GM21723 (cell line): ENCODE results near the gene BTN3A1.

Source experiments
- ATAC-seq: cut with Tn5 transposase; IDR thresholded peaks from one replicate; pipeline ENCODE4 v1.9.1; 2021; ENCODE audit warnings: mild to moderate bottlenecking, moderate library complexity; ENCODE audit not compliant: unreplicated experiment

BTN3A1 gene

DNA sequence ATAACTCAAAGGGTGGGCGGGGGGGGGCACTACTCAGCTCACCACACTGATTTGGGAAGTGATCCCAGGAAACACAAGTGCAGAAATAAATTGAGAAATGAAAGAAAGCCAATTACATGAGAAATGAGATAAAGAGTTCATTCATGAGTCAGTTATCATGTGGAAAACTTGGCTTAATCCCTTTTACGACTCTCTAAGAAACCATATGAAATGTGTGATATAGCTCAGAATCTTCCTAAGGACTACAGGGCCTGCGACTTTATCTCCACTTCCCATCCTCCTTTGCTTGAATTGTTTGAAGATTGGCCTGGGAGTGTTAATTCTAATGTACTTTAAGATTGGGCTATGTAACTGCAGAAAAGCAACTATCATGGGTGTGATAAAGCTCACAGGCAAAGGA, 22.8 kb upstream of the BTN3A1 start:
- ATAC-seq, result no peak

DNA sequence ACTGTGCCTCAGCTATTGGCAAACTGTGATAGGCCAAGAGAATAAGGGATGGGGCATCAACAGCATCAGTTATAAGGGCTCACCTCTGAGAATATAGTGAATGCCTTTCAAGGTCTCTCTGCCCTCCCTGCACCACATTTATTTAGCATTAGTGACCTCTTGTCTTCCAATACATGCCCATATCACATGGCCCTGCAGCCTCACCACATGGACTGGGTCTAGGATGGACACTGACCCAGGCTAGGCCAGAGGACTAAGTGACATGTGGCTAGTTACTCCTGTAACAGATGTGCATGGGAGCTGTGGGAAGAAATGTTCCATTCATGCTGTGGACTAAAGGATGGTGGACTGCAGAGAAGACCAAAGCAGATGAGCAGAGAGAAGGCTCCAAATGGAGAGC, 22.3 kb upstream of the BTN3A1 start:
- ATAC-seq, result no peak

DNA sequence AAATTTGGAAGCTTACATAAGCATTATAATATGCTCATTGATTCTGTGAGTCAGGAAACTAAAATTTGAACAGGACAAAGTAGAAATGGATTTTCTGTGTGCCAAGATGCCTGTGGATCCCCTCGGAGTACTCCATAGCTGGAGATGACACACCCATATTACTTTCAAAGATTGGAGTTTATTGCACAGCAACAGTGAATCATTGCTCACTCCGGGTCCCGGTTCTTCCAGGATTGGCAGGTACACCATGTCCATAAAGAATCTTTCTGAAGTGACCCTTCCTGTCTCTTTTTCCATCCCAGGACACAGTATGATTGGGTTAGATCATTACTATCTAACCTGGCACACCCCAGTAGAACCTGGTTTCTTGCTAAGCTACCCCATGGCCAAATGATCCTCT, 21.8 kb upstream of the BTN3A1 start:
- no peak for ATAC-seq

DNA sequence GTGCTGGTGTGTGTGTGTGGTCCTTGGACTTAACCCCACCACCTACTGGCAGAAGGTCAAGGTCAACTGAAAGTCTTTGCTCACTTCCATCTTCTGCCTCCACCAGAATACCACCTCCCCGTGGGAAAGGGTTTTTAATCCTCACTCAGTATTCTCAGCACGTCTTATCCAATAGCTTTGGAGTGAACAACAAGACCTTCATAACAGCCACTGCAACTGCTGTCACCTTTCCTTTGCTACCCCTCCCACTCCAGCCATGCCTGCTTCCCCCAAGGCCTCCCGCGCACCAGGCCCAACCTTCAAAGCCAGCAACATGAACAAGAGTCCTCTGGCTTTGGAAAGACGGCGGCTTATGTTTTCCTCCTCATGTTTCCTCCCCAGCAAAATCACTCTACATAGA, 20.0 kb upstream of the BTN3A1 start:
- no peak for ATAC-seq

DNA sequence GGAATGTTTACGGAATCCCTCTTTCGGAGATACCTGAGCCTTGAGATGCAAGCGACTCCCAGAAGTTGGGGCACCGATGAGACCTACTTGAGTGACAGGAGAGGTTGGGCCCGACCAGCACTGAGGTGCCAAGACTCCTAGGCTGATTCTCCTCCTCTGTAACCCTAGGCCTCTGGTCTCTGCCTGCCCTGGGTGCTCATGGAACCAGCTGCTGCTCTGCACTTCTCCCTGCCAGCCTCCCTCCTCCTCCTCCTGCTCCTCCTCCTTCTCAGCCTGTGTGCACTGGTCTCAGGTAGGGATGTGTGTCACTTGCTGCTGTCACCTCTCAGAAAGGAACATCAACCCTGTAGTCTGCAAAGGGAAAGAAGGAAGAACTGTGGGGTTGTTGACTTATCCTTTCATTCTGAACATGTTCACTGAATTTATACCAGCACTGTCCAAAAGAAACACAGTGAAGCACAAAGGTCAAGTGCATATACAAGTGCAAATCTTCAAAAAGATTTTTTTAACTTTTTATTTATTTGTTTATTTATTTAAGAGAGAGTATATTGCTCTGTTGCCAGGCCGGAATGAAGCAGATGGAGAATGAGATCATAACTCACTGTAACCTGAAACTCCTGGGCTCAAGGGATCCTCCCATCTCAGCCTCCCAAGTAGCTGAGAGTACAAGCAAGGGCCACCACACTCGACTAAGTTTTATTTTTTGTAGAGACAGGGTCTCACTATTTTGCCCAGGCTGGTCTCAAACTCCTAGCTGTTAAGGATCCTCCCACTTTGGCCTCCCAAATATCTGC, 18.3 kb upstream of the BTN3A1 start:
- peak; percentile 32 for ATAC-seq

DNA sequence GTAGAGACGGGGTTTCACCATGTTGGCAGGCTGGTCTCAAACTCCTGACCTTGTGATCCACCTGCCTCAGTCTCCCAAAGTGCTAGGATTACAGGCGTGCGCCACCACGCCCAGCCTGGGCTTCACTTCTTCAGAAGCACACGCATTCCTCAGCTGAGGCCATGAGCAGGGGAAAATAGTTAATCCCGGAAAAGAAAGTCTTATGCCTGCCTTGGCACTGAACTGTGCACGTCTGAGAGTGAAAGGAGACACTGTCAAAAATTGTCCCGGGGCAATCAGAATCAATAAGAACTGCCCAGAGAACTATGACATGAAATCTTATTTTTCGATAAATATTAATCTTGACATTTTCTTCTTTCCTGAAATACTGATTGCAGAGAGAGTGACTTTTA, 16.3 kb upstream of the BTN3A1 start:
- ATAC-seq, result no peak

DNA sequence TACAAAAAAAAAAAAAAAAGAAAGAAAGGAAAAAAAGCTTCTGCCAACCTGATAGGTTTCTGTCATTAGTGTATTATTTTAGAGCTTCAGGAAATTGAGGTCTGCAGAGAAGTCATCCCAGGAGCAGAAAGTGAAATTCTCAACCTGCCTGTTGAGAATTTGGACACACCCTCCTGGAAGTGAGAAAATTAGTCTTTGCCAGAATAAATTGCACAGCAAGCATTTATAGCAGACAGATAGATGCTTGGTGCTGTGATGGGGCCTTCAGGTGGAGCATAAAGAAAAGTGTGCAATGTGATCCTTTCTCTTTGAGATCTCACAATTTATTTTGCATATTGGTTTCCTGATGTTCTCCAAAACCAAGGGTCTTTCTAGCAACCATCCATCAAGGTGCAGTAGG, 14.5 kb upstream of the BTN3A1 start:
- no peak for ATAC-seq

DNA sequence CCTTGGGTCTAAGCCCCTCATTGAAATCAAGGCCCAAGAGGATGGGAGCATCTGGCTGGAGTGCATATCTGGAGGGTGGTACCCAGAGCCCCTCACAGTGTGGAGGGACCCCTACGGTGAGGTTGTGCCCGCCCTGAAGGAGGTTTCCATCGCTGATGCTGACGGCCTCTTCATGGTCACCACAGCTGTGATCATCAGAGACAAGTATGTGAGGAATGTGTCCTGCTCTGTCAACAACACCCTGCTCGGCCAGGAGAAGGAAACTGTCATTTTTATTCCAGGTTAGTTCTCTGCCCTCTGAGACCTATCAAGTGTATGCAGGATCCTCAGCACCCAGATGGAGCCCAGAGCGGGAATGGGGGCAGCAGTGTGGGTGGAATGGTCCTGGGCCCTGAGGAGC, 14.1 kb upstream of the BTN3A1 start:
- no peak for ATAC-seq

DNA sequence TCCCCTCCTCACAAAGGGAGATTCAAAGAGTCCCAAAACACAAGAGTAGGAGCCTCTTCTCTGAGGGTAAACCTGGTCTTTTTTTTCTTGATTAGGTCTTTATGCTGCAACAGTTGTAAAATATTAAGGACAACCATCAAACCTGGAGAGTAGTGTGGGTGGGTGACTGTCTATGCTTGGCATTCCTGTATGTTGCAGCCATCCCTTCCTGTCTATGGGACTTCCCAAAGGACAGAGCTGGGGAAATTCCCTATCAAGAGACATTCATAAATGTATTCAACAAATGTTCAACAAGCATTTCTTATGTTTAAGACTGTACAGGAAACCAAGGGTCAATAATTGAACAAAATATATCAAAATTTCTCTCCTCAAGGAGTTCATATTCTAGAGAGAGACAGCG, 13.6 kb upstream of the BTN3A1 start:
- ATAC-seq, result no peak

DNA sequence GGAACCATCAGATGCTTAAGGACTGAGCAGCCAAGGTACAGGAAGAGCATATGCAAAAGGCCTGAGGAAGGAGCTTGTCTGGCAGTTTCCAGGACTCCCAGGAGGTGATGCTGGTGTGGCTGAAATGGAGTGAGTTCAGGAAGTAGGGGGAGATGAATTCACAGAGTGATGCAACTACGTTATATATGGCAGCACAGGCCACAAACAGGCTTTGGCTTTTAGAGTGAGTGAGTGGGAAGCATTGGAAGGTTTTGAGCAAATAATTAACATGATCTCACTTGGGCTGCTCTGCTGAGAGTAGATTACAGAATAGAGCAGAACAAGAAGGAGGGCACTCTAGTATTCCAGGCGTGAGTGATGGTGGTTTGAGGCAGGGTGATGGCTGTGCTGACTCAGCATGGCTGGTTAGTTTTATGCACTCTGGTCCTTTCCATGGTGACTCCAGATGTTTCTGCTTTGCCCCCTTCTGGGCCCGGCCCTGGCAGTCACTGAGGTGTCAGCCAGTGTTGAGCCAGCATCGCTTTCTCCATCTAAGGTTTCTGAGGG, 12.7 kb upstream of the BTN3A1 start:
- no peak for ATAC-seq

DNA sequence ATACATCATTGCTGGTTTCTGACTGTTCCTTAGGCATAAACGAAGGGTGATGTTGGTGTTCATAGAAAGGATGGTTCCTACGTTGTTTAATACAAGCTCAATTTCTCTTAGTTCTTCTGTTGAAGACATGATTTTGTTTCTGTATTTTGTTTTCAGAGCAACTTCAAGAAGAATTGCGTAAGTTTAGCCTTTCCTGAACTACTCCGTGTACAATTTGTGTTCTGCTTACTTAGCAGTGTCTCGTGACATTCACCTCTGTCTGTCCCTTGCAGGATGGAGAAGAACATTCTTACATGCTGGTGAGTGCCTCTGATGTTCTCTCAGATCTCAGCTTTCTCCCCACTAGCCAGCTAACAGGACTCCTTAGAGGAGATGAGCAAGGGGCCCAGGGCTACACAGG, 11.5 kb upstream of the BTN3A1 start:
- no peak for ATAC-seq

DNA sequence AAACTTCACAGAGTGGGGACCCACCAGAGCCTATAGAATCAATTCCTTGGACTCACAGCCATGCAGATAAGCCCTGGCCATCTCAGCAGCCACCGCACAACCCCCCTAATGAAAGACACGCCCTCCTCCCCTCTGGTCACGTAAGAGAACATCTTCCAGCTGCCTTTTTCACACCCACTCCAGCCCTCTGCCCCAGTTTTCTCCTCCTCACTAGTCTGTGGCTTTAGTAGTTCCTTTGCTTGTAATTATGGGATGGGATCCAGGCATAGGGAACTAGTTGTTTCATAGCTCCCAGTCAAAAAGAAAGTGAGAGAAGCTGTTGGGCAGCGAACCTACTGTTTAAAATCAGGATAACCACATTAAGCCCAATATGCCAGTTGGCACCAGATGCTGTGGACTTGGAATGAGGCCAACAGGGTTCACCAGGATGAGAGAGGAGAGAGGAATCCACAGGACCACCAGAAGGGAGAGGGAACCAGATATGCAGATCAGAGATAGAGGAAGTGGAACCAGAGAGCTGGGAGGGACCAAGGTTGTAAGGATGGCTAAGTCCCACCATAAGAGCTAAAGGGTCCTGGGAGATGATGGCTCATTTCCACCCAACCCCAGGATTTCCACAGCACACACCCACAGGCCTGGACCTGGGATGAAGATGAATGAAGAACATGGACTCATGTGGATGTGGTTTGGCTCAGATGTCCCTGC, 9.0 kb upstream of the BTN3A1 start:
- ATAC-seq, result no peak

DNA sequence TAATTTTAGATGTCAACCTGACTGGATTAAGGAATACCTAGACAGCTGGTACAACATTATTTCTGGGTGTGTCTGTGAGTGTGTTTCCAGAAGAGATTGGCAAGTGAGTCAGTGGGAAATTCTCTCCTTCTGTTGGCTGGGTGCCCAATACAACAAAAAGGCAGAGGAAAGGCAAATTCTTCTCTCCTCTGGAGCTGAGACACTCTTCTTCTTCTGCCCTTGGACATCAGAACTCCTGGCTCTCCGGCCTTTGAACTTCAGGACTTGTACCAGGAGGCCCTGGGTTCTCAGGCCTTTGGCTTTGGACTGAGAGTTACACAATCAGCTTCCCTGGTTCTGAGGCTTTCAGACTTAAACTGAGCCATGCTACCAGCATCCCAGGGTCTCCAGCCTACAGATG, 7.8 kb upstream of the BTN3A1 start:
- no peak for ATAC-seq

DNA sequence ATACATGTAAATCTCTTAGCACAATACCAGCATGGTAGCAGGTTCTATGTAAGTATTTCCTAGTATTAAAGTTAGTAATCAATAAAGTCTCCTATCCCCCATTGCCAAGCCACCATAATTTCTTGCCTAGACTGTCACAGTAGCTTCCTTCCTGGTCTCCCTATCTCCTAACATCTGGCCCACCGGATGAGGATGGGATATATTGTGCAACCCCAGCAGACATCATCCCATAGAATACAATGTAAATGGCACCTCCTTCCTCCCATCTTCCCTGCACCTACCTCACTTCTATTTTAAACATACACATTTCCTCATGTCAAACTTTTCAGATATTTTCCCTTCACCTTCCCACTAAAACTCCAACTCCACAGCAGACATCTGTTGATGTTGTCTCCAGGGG, 3.5 kb upstream of the BTN3A1 start:
- no peak for ATAC-seq

DNA sequence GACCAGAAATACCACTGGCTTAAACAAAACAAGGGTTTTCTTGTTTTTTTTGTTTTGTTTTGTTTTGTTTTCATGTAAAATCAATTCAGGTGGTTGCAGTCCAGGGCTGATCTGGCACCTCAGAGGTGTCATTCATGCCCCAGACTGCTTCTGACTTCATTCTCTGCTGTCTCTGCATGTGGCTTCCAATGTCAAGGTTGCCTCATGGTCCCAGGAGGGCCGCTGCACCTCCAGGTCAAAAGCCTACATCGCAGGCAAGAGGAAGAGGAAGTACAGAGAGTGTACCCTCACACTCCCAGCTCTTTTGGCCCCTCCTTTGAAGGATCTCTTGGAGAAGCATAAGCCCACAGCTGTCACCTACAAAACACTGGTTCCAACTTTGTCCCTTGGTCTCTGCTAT, 1.4 kb upstream of the BTN3A1 start:
- no peak for ATAC-seq

DNA sequence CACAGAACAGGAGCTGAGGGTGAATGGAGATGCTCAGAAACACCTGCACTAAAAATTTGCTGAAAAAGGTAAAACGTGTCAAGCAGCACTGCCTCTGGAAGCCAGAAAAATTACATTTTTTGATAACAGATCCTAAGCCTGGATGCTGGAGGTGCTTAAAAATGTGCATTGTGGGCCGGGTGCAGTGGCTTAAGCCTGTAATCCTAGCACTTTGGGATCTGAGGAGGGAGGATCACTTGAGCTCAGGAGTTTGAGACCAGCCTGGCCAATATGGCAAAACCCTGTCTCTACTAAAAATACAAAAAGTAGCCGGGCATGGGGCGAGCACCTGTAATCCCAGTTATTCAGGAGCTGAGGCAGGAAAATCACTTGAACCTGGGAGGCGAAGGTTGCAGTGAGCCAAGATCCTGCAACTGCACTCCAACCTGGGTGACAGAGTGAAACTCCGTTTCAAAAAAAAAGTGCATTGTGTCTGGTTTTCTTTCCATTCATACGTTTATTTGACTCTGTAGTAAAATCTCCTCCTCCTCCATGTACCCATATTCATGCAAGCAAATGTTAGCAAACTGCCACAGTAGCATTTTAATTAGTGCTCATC, 587 bp upstream of the BTN3A1 start:
- no peak for ATAC-seq

DNA sequence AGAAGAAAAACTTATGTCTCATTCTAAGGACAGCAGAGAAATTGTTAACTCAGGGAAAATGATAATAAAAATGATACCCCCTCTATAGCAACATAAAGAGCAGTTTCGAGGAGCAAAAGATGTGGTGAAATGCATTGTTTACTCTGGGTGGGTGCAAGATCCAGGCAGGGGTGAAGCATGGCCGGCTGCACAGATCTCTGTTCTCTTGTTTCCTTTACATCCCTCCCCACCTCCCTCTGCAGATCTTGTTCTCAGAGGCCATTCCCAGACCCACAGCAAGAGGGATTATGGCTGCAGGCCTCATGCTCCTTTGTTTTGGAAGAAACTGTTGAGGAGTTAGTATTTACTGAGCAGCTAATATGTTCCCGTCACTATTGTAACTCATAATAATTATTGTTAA, 1.8 kb downstream of the BTN3A1 start:
- no peak for ATAC-seq

DNA sequence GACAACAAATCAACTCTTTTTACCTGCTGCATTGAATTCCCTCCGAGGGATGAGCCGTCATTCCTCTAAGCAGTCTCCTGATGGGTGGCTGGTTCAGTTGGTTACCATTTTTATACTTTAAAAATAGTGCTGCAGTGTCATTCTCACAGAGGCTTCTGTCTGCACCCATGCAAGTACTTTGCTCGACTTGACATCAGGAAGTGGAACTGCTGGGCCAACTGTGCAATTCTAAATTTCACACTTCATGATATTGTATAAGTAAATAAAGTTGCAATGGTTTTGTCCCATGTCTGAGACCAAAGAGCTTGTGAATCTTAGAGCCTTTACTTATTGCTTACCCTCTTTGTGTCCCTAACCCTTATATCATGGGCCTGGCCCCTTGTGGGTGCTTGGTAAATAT, 2.5 kb downstream of the BTN3A1 start:
- ATAC-seq, result no peak

DNA sequence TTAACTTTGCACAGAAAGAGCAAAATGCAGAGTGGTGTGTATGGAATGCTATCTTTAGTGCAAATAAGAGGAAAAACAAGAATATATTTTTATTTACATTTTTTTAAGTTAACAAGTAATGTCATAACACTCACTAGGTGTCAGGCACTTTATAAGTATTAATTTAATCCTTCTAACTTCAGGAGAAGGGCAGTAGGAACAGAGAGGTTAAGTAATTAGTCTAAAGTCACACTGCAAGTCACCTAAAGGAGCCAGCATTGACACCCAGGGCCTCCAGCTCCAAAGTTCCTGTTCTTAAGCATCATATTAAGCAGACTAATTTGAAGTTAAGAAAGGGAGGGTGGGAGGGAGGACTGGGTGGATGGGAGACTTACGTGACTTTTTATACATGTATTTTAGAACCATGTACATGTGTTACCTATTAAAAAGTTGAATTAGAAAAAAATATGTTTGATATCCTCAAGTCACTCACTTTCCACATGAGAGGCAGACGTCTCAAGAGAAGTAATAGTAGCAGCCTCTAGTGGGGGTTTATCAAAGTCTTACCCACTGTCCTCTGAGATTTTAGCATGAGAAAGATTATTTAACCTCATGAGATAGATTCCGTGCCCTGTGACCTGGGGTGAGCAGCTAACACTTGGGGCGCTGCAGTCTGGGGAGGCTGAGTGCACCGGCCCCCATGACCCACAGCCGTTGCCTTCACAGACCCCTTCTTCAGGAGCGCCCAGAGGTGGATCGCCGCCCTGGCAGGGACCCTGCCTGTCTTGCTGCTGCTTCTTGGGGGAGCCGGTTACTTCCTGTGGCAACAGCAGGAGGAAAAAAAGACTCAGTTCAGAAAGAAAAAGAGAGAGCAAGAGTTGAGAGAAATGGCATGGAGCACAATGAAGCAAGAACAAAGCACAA, 7.0 kb downstream of the BTN3A1 start:
- ATAC-seq, result no peak

DNA sequence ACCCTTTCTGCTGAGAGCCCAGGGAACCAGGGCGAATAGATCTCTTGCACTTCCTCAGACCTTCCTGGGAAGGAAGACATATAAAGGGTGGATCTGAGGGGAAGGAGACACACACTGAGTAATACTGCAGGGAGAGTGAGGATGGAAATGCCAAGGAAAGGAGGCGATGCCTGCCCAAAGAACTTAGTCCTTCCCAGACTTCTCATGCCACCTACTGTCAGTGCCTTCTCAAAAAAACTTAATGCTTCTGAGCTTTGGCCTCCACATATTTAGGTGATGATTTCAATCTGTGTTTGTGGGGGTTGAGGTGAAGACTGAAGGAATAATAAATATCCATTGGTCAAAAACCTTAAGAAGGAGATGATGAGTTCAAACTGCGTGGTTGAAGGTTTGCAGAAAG, 9.7 kb downstream of the BTN3A1 start:
- ATAC-seq, result no peak

DNA sequence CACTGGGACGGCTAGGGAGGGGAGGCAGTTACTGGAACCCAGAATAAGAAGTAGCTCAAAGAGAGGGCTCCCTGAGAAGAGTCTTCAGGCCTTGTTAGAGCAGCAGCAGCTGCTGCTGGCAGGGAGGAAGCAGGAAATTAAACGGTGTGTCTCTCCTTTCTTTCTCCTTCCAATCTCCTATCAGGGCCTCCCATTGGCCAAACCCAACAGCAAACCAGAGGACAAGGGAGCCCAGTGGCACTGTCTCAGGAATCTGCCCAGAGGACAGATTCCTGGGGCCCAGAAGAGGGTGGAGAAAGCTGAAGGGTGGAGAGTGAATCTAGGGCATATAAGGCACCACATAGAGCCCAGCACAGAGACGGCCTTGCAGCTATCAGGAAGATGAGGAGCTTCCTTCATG, 10.2 kb downstream of the BTN3A1 start:
- ATAC-seq, result no peak
